Erythroblast (primary cell): ENCODE results near the gene BCAR3.

Source experiments
- GATA1 ChIP-seq: IDR thresholded peaks from 2 replicates; pipeline ENCODE4 v1.6.1; 2011; ENCODE audit warnings: low read depth, mild to moderate bottlenecking, control low read depth, low read length, moderate library complexity
- POLR2A ChIP-seq: IDR thresholded peaks from 2 replicates; pipeline ENCODE4 v1.6.1; 2011; ENCODE audit warnings: mild to moderate bottlenecking, low read length

DNA sequence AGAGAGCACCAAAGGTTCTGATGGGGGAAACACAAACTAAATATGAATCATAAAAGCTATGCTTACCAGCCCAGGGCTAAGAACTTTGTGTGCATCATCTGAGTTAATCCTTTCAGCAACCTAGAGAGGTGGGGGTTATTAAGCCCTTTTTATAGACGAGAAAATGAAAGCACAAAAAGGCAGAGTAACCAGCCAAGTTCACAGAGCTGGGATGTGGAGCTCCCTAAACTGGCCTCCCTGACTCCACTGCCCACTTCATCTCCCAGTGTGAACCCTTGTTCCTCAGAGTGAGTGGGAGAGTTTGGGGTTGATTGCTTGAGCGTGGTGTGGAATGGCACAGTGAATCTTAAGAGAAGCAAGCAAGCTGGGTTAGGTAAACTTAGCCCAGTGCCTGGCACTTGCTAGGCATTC lies 10.8 kb upstream of the BCAR3 start:
- no peak for TF ChIP-seq POLR2A
- no peak for TF ChIP-seq GATA1
